BLaER1 treated with 17β-estradiol and CSF1 and Interleukin-3, amounts not matched to agents 10 nM and 100 nM (cell line): ENCODE results near the gene SDF2.
A peak's percentile ranks its signal among the peaks of the same experiment; 100 is the strongest.

Experiments used
- H3K27ac ChIP-seq, 11 experiments: shearing (Covaris generic); formaldehyde crosslinking; 2 replicates each; pipeline ENCODE4 v1.8.1; 2022
- H3K27me3 ChIP-seq, 11 experiments: shearing (Covaris generic); formaldehyde crosslinking; 2 replicates each; pipeline ENCODE4 v1.8.1; 2022
- H3K36me3 ChIP-seq, 11 experiments: shearing (Covaris generic); formaldehyde crosslinking; 2 replicates each; pipeline ENCODE4 v1.8.1; 2022
- H3K4me1 ChIP-seq, 10 experiments: shearing (Covaris generic); formaldehyde crosslinking; 2 replicates each; pipeline ENCODE4 v1.8.1; 2022
- H3K4me2 ChIP-seq, 11 experiments: shearing (Covaris generic); formaldehyde crosslinking; 2 replicates each; pipeline ENCODE4 v1.8.1; 2022
- H3K4me3 ChIP-seq, 10 experiments: shearing (Covaris generic); formaldehyde crosslinking; 2 replicates each; pipeline ENCODE4 v1.8.1; 2022
- H3K9ac ChIP-seq, 11 experiments: shearing (Covaris generic); formaldehyde crosslinking; 2 replicates each; pipeline ENCODE4 v1.8.1; 2022
- H3K9me3 ChIP-seq, 11 experiments: shearing (Covaris generic); formaldehyde crosslinking; replicated peaks in 1 of 11; 2 replicates each; pipeline ENCODE4 v1.8.1; 2022
- H4K20me1 ChIP-seq, 11 experiments: shearing (Covaris generic); formaldehyde crosslinking; 2 replicates each; pipeline ENCODE4 v1.8.1; 2022
- Cebpa-rat ChIP-seq, 11 experiments: shearing (Covaris generic); IDR thresholded peaks; 2 replicates each; pipeline ENCODE4 v1.8.1; 2022

The SDF2 gene

DNA sequence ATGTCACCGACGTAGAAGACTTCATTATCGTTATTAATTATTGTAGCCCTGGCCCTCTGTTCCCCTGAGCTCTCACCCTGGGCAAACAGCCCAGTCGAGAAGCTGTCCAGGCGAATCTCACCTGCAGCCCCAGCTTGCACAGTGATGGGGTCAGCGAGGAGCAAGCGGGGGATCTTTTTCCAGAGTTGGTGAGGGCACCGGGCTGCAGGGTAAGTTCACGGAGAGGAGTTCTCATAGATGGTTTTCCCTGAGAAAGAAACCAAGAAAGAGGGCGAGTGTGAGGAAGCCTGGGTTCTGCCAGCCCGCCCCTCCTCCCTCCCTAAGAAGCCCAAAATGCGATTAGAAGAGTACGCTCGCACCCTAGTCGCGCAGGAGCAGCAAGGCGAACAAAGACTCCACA is 63.3 kb downstream of the SDF2 start:
- H3K4me1 ChIP-seq, result peaks cover 25 to 40% (median 31%) of the 10 kb centered on the region in 10 experiments
- no peaks in the 10 kb centered on the region for H3K9me3 ChIP-seq
- peak overlapping the region; percentile 86 to 93 (median 91) for H3K9ac ChIP-seq
- no peaks in the 10 kb centered on the region for H3K27me3 ChIP-seq
- peak overlapping the region; percentile 88 to 99 (median 95) for H3K4me2 ChIP-seq
- peaks cover 0 to 7% (median 1%) of the 10 kb centered on the region in 11 experiments; a peak in 8 of 22 replicates for H4K20me1 ChIP-seq
- TF ChIP-seq Cebpa-rat (IDR thresholded peaks at IDR 0.05), result no peak
- H3K27ac ChIP-seq, result peak overlapping the region in 10 of 11 experiments; percentile 81 to 96 (median 89); a peak in 19 of 22 replicates
- peak overlapping the region; percentile 67 to 89 (median 77) for H3K4me3 ChIP-seq
- peaks cover 1 to 60% (median 35%) of the 10 kb centered on the region in 11 experiments; a peak in 20 of 22 replicates for H3K36me3 ChIP-seq
